Endothelial cell of umbilical vein (primary cell): ENCODE data around the gene AGFG2. TPM values are rescaled to one million over a fixed set of nuclear protein-coding genes. Genes with fewer than 3 reads are reported as not detected.

ENCODE experiments used
- BruUV-seq: library from RNA; stranded (reverse); fragments of 400-500 nt; replicated peaks from 2 replicates; lab custom pipeline; 2021; lab: Mats Ljungman, UMichigan
- CTCF ChIA-PET: fragments of 300-600, 350-600 bp; sonication (Branson Sonifier 250); formaldehyde crosslinking; loops from one replicate; lab custom pipeline; 2021; ENCODE audit warnings: antibody characterized with exemption, inconsistent platforms; lab: Charles Lee
- POLR2A ChIA-PET: fragments of 300-600, 350-600 bp; sonication (Branson Sonifier 250); formaldehyde crosslinking; loops from one replicate; lab custom pipeline; 2021; ENCODE audit warnings: antibody characterized with exemption, inconsistent platforms; lab: Charles Lee
- DNase-seq: peaks from one replicate; pipeline ENCODE4 v3.0.0-alpha.2; 2011; ENCODE audit warnings: low read depth, low spot score
- FAIRE-seq: peaks from 2 replicates; lab custom pipeline; 2011; peaks lifted over from hg19 to GRCh38; lab: Jason Lieb, UNC
- H2AFZ ChIP-seq: 2 replicates; pipeline ENCODE4 v1.6.0; 2012; ENCODE audit warnings: low read depth, low read length, control low read depth, inconsistent platforms
- H3K27ac ChIP-seq: 2 replicates; pipeline ENCODE4 v1.5.1; 2011; ENCODE audit warnings: low read depth, mild to moderate bottlenecking, control low read depth, low read length, moderate library complexity; ENCODE audit not compliant: insufficient read depth
- H3K27me3 ChIP-seq, 2 experiments: 2 replicates each; pipeline versions ENCODE4 v1.6.0 to v1.6.1; 2011; ENCODE audit warnings: low read length in 2 of 2, mixed read lengths in 1 of 2; ENCODE audit not compliant: control insufficient read depth in 2 of 2, insufficient read depth in 2 of 2
- H3K36me3 ChIP-seq, 2 experiments: 2 replicates in 1 of 2; 3 replicates in 1 of 2; pipeline ENCODE4 v1.5.1; 2011; ENCODE audit warnings: low read length in 2 of 2, mild to moderate bottlenecking in 1 of 2, moderate library complexity in 1 of 2; ENCODE audit not compliant: control insufficient read depth in 2 of 2, insufficient read depth in 2 of 2; ENCODE audit errors: extremely low read depth in 1 of 2
- H3K4me1 ChIP-seq: 3 replicates; pipeline ENCODE4 v1.5.1; 2011; ENCODE audit warnings: mild to moderate bottlenecking, low read length; ENCODE audit not compliant: control insufficient read depth, insufficient read depth; ENCODE audit errors: extremely low read depth
- H3K4me2 ChIP-seq: 2 replicates; pipeline ENCODE4 v1.6.1; 2011; ENCODE audit warnings: low read length, control low read depth, mixed read lengths; ENCODE audit not compliant: insufficient read depth
- H3K4me3 ChIP-seq, 3 experiments: fragments of 200-600 bp in 1 of 3; sonication (generic), shearing (Covaris generic) in 1 of 3; replicated peaks in 1 of 3; 2 replicates each; pipeline ENCODE4 v1.5.1; 2011 to 2016; ENCODE audit warnings: control low read depth in 3 of 3, low read length in 3 of 3, mild to moderate bottlenecking in 2 of 3, inconsistent platforms in 1 of 3, low read depth in 1 of 3, moderate library complexity in 1 of 3; ENCODE audit not compliant: insufficient read depth in 1 of 3
- H3K79me2 ChIP-seq: 2 replicates; pipeline ENCODE4 v1.6.0; 2012; ENCODE audit warnings: low read length, inconsistent platforms; ENCODE audit not compliant: control insufficient read depth, insufficient read depth
- H3K9ac ChIP-seq: replicated peaks from 2 replicates; pipeline ENCODE3; 2011; ENCODE audit warnings: low read length, control low read depth; ENCODE audit not compliant: insufficient read depth; ENCODE audit errors: extremely low read depth
- H3K9me1 ChIP-seq: replicated peaks from 3 replicates; pipeline ENCODE4 v1.6.0; 2011; ENCODE audit warnings: mild to moderate bottlenecking, low read length; ENCODE audit not compliant: control insufficient read depth, insufficient read depth; ENCODE audit errors: extremely low read depth
- H3K9me3 ChIP-seq: replicated peaks from 2 replicates; pipeline ENCODE4 v1.5.1; 2012; ENCODE audit warnings: low read length, inconsistent platforms; ENCODE audit not compliant: control insufficient read depth, insufficient read depth
- H4K20me1 ChIP-seq: replicated peaks from 2 replicates; pipeline ENCODE3; 2011; ENCODE audit warnings: mild to moderate bottlenecking, low read length; ENCODE audit not compliant: control insufficient read depth, insufficient read depth; ENCODE audit errors: extremely low read depth
- CTCF ChIP-seq, 2 donors: IDR thresholded peaks; 1 replicate in 1 of 2; 2 replicates in 1 of 2; pipeline ENCODE4 v1.5.1; 2011; ENCODE audit warnings: low read length in 2 of 2, mild to moderate bottlenecking in 2 of 2, moderate library complexity in 2 of 2, control low read depth in 1 of 2, inconsistent platforms in 1 of 2, low read depth in 1 of 2; ENCODE audit not compliant: insufficient read depth in 1 of 2; ENCODE audit errors: extremely low read depth in 1 of 2
- EZH2 ChIP-seq: IDR thresholded peaks from 2 replicates; pipeline ENCODE4 v1.6.1; 2012; ENCODE audit warnings: borderline replicate concordance, low read depth, mild to moderate bottlenecking, moderate library complexity, low read length, inconsistent platforms; ENCODE audit not compliant: severe bottlenecking
- FOS ChIP-seq: IDR thresholded peaks from 2 replicates; pipeline ENCODE4 v1.6.1; 2011; ENCODE audit warnings: mild to moderate bottlenecking, low read length, moderate library complexity, borderline replicate concordance; ENCODE audit not compliant: insufficient read depth
- GATA2 ChIP-seq: IDR thresholded peaks from 2 replicates; pipeline ENCODE4 v1.7.0; 2011; ENCODE audit warnings: low read depth, mild to moderate bottlenecking, moderate library complexity, mixed read lengths, low read length; ENCODE audit not compliant: insufficient read length, insufficient read depth
- JUN ChIP-seq: IDR thresholded peaks from 2 replicates; pipeline ENCODE4 v1.6.1; 2011; ENCODE audit warnings: borderline replicate concordance, low read depth; ENCODE audit not compliant: insufficient read length, insufficient read depth
- MAX ChIP-seq: IDR thresholded peaks from 2 replicates; pipeline ENCODE4 v1.6.1; 2011; ENCODE audit not compliant: insufficient read depth, insufficient read length
- POLR2A ChIP-seq: IDR thresholded peaks from 2 replicates; pipeline ENCODE4 v1.6.1; 2012; ENCODE audit warnings: low read depth, mild to moderate bottlenecking, control low read depth, low read length
- POLR2AphosphoS5 ChIP-seq: IDR thresholded peaks from 2 replicates; pipeline ENCODE4 v1.6.1; 2012; ENCODE audit warnings: low read depth, mild to moderate bottlenecking, control low read depth, low read length, moderate library complexity; ENCODE audit not compliant: insufficient read depth
- dilution Hi-C: fragments of 300-500 bp; cut with MboI; formaldehyde crosslinking; loops from one replicate; pipeline ENCODE4 v1.15.0; 2019; ENCODE audit warnings: low sequenced_read_pairs; ENCODE audit not compliant: extremely low pct_ligation_motif_present
- intact Hi-C: fragments of 100-400 bp; cut with micrococcal nuclease; formaldehyde crosslinking; loops from one replicate; pipeline ENCODE4 v1.10.0; 2022
- polyA plus RNA-seq, 4 experiments: library from polyadenylated mRNA; depleted of rRNA in 3 of 4; stranded (reverse) in 3 of 4; unstranded in 1 of 4; fragments of >200 nt; gene quantifications; 2 replicates each; pipeline versions ENCODE4 v1.2.1 to v1.2.3, GENCODE V29; 2011 to 2012; ENCODE audit warnings: missing spikeins in 1 of 4
- total RNA-seq: library from RNA; stranded (reverse); gene quantifications from 2 replicates; pipeline ENCODE4 v1.2.3, GENCODE V29; 2021

The AGFG2 gene
- total and polyA plus RNA-seq, 2 donors (not counting 3 experiments of a cell fraction or from before 2014, with no cell fraction given), result 33.6 to 44.6 TPM

GRCh38 chr7:100600730-100601038 lies 61.7 kb downstream of the AGFG2 start:
- Histone ChIP-seq H3K27ac (no peak overlapping the region), H3K4me3 (no peak overlapping the region), H3K36me3 (no peaks in the 10 kb centered on the region), H2AFZ (no peak overlapping the region), H3K4me2 (no peak overlapping the region), H3K9ac (no peak overlapping the region), H3K27me3 (peaks cover 0 to 2% of the 10 kb centered on the region in 2 experiments), H3K79me2 (no peaks in the 10 kb centered on the region), H3K9me1 (no peaks in the 10 kb centered on the region), H3K9me3 (no peaks in the 10 kb centered on the region), H4K20me1 (no peaks in the 10 kb centered on the region), H3K4me1 (peaks cover 20% of the 10 kb centered on the region)
- DNase-seq (no peak), FAIRE-seq (no peak)
- BruUV-seq, result no TSS peak
- ChIA-PET CTCF (no interaction called here), POLR2A (no interaction called here)
- dilution Hi-C loops (no loop called here), intact Hi-C loops (no loop called here)
- TF ChIP-seq GATA2, result no peak
- TF ChIP-seq FOS, result no peak
- no peak for TF ChIP-seq MAX
- TF ChIP-seq POLR2AphosphoS5, result no peak
- TF ChIP-seq POLR2A, result no peak
- TF ChIP-seq CTCF (IDR thresholded peaks at IDR 0.05; ENCODE audit: extremely low read depth in 1 of 2, insufficient read depth in 1 of 2, low read depth in 1 of 2, low read length in 2 of 2), result no peak
- TF ChIP-seq EZH2, result no peak
- TF ChIP-seq JUN, result no peak
